Measurements from ENCODE around the gene PGM2. TPM values are rescaled to one million over a fixed set of nuclear protein-coding genes. Genes with fewer than 3 reads are reported as not detected.

Gene PGM2
- total RNA-seq, 1 experiment from 2014 or later = 31.0 TPM

GRCh38 chr4:37792241-37792640 is 34.2 kb upstream of the PGM2 start:
- Histone ChIP-seq H3K36me3 (ENCODE audit: insufficient read depth, low read length, poor library complexity, severe bottlenecking) (no peaks in the 10 kb centered on the region), H3K27ac (ENCODE audit: low read depth, low read length, poor library complexity, severe bottlenecking) (no peak overlapping the region), H3K4me1 (ENCODE audit: insufficient read depth, low read length, poor library complexity, severe bottlenecking) (no peaks in the 10 kb centered on the region), H3K27me3 (replicated peaks; ENCODE audit: insufficient read depth, low read depth, low read length, poor library complexity) (peaks cover 6% of the 10 kb centered on the region), H3K4me3 (ENCODE audit: low read depth, low read length, poor library complexity, severe bottlenecking) (no peak overlapping the region), H3K9me3 (ENCODE audit: low read depth, low read length, poor library complexity, severe bottlenecking) (no peaks in the 10 kb centered on the region)
- ChIA-PET CTCF (no interaction called here), POLR2A (ENCODE audit: low non-redundant PET) (no interaction called here)
- DNase-seq (ENCODE audit: low spot score) = no peak
- BruUV-seq (replicated peaks) = no TSS peak
- no peak for TF ChIP-seq CTCF (conservative IDR thresholded peaks at IDR 0.05; ENCODE audit: low read depth, low read length)
- intact Hi-C loops (cut with micrococcal nuclease; ENCODE audit: unreplicated experiment) = loop anchor here (2.0 kb wide), 1 partner anchor 189 kb away; no protein-coding TSS in a partner anchor

GRCh38 chr4:37793562-37793961 is 32.9 kb upstream of the PGM2 start:
- Histone ChIP-seq H3K36me3 (ENCODE audit: insufficient read depth, low read length, poor library complexity, severe bottlenecking) (no peaks in the 10 kb centered on the region), H3K4me1 (ENCODE audit: insufficient read depth, low read length, poor library complexity, severe bottlenecking) (no peaks in the 10 kb centered on the region), H3K27ac (ENCODE audit: low read depth, low read length, poor library complexity, severe bottlenecking) (no peak overlapping the region), H3K4me3 (ENCODE audit: low read depth, low read length, poor library complexity, severe bottlenecking) (no peak overlapping the region), H3K27me3 (replicated peaks; ENCODE audit: insufficient read depth, low read depth, low read length, poor library complexity) (peaks cover 6% of the 10 kb centered on the region), H3K9me3 (ENCODE audit: low read depth, low read length, poor library complexity, severe bottlenecking) (no peaks in the 10 kb centered on the region)
- DNase-seq (ENCODE audit: low spot score) = peak; percentile 19
- CTCF ChIA-PET = no interaction called here
- intact Hi-C loops (cut with micrococcal nuclease; ENCODE audit: unreplicated experiment) = loop anchor here (2.0 kb wide), 1 partner anchor 191 kb away; no protein-coding TSS in a partner anchor
- POLR2A ChIA-PET (ENCODE audit: low non-redundant PET) = no interaction called here
- BruUV-seq (replicated peaks) = no TSS peak
- TF ChIP-seq EZH2 (IDR thresholded peaks at IDR 0.05; ENCODE audit: borderline replicate concordance, low read depth, low read length, poor library complexity, severe bottlenecking) (no peak), CTCF (conservative IDR thresholded peaks at IDR 0.05; ENCODE audit: low read depth, low read length) (peak; percentile 47)

GRCh38 chr4:37794056-37794455 is 32.4 kb upstream of the PGM2 start:
- intact Hi-C loops (cut with micrococcal nuclease; ENCODE audit: unreplicated experiment) = no loop called here
- Histone ChIP-seq H3K36me3 (ENCODE audit: insufficient read depth, low read length, poor library complexity, severe bottlenecking) (no peaks in the 10 kb centered on the region), H3K27me3 (replicated peaks; ENCODE audit: insufficient read depth, low read depth, low read length, poor library complexity) (peaks cover 6% of the 10 kb centered on the region), H3K4me1 (ENCODE audit: insufficient read depth, low read length, poor library complexity, severe bottlenecking) (no peaks in the 10 kb centered on the region), H3K27ac (ENCODE audit: low read depth, low read length, poor library complexity, severe bottlenecking) (no peak overlapping the region), H3K9me3 (ENCODE audit: low read depth, low read length, poor library complexity, severe bottlenecking) (no peaks in the 10 kb centered on the region), H3K4me3 (ENCODE audit: low read depth, low read length, poor library complexity, severe bottlenecking) (no peak overlapping the region)
- DNase-seq (ENCODE audit: low spot score) = no peak
- POLR2A ChIA-PET (ENCODE audit: low non-redundant PET) = interaction anchor here (0.5 kb wide), 1 partner anchor 361 kb away, joined by 3 read pairs; no protein-coding TSS in a partner anchor
- CTCF ChIA-PET = no interaction called here
- no TSS peak for BruUV-seq (replicated peaks)
- TF ChIP-seq EZH2 (IDR thresholded peaks at IDR 0.05; ENCODE audit: borderline replicate concordance, low read depth, low read length, poor library complexity, severe bottlenecking) = no peak

- ChIA-PET CTCF (interaction anchor here (0.5 kb wide), 1 partner anchor 203 kb away, joined by 3 read pairs; no protein-coding TSS in a partner anchor), POLR2A (ENCODE audit: low non-redundant PET) (no interaction called here)
- intact Hi-C loops (cut with micrococcal nuclease; ENCODE audit: unreplicated experiment) = no loop called here
- Histone ChIP-seq H3K36me3 (ENCODE audit: insufficient read depth, low read length, poor library complexity, severe bottlenecking) (no peaks in the 10 kb centered on the region), H3K4me1 (ENCODE audit: insufficient read depth, low read length, poor library complexity, severe bottlenecking) (no peaks in the 10 kb centered on the region), H3K4me3 (ENCODE audit: low read depth, low read length, poor library complexity, severe bottlenecking) (no peak overlapping the region), H3K9me3 (ENCODE audit: low read depth, low read length, poor library complexity, severe bottlenecking) (no peaks in the 10 kb centered on the region), H3K27me3 (replicated peaks; ENCODE audit: insufficient read depth, low read depth, low read length, poor library complexity) (peaks cover 6% of the 10 kb centered on the region), H3K27ac (ENCODE audit: low read depth, low read length, poor library complexity, severe bottlenecking) (no peak overlapping the region)
- no TSS peak for BruUV-seq (replicated peaks)
- DNase-seq (ENCODE audit: low spot score) = no peak
- TF ChIP-seq CTCF (conservative IDR thresholded peaks at IDR 0.05; ENCODE audit: low read depth, low read length) = no peak
- TF ChIP-seq EZH2 (IDR thresholded peaks at IDR 0.05; ENCODE audit: borderline replicate concordance, low read depth, low read length, poor library complexity, severe bottlenecking) = no peak
Measured at GRCh38 chr4:37795581-37796195, 30.8 kb upstream of the PGM2 start.

Data from A673 (cell line).